NB4 (cell line): ENCODE data around the gene CWC27.
"Not testable (repeated sequence)": the region's sequence is repeated elsewhere in the genome, so short reads cannot be mapped to it uniquely, and the experiment has no call there.

Source experiments
- DNase-seq: peaks from one replicate; pipeline ENCODE4 v3.0.0; 2010; ENCODE audit warnings: low read depth
- H3K4me3 ChIP-seq: one replicate; pipeline ENCODE4 v1.5.1; 2011; ENCODE audit warnings: mild to moderate bottlenecking, low read depth, low read length, moderate library complexity
- CTCF ChIP-seq: IDR thresholded peaks from one replicate; pipeline ENCODE4 v1.5.1; 2012; ENCODE audit warnings: low read depth, low read length
- MAX ChIP-seq: IDR thresholded peaks from 2 replicates; pipeline ENCODE4 v1.6.1; 2011; ENCODE audit warnings: low read depth, low read length
- MYC ChIP-seq: IDR thresholded peaks from 2 replicates; pipeline ENCODE4 v1.6.1; 2011; ENCODE audit warnings: low read depth, low read length
- POLR2A ChIP-seq: IDR thresholded peaks from 2 replicates; pipeline ENCODE4 v1.6.1; 2011; ENCODE audit warnings: mild to moderate bottlenecking; ENCODE audit not compliant: insufficient read length; ENCODE audit errors: extremely low read depth

The CWC27 gene

GRCh38 chr5:64800926-64801325, 32.2 kb downstream of the CWC27 start:
- H3K4me3 ChIP-seq, result no peak overlapping the region
- no peak for TF ChIP-seq MAX
- TF ChIP-seq POLR2A, result no peak
- TF ChIP-seq MYC, result no peak
- DNase-seq, result no peak

GRCh38 chr5:64806537-64806936, 37.8 kb downstream of the CWC27 start:
- no peak overlapping the region for H3K4me3 ChIP-seq
- no peak for DNase-seq
- no peak for TF ChIP-seq CTCF
- TF ChIP-seq MYC, result no peak
- no peak for TF ChIP-seq POLR2A
- TF ChIP-seq MAX, result no peak

GRCh38 chr5:64807520-64807919, 38.8 kb downstream of the CWC27 start:
- TF ChIP-seq CTCF, result no peak
- no peak for TF ChIP-seq POLR2A
- no peak for TF ChIP-seq MAX
- TF ChIP-seq MYC, result no peak

GRCh38 chr5:64811050-64811640, 42.4 kb downstream of the CWC27 start:
- H3K4me3 ChIP-seq, result no peak overlapping the region
- TF ChIP-seq CTCF, result peak; percentile 45
- TF ChIP-seq POLR2A, result no peak
- no peak for TF ChIP-seq MAX
- DNase-seq, result peak; percentile 54

More at GRCh38 chr5:64807520-64807919, 38.8 kb downstream of the CWC27 start:
- no peak for DNase-seq
- no peak overlapping the region for H3K4me3 ChIP-seq

GRCh38 chr5:64814073-64814472, 45.3 kb downstream of the CWC27 start:
- no peak overlapping the region for H3K4me3 ChIP-seq
- no peak for DNase-seq
- TF ChIP-seq MAX, result no peak
- no peak for TF ChIP-seq POLR2A

GRCh38 chr5:64818245-64818644, 49.5 kb downstream of the CWC27 start:
- H3K4me3 ChIP-seq, result no peak overlapping the region
- no peak for TF ChIP-seq MYC
- no peak for TF ChIP-seq POLR2A
- TF ChIP-seq MAX, result no peak
- no peak for TF ChIP-seq CTCF
- no peak for DNase-seq

GRCh38 chr5:64819345-64819744, 50.6 kb downstream of the CWC27 start:
- not testable (repeated sequence) for H3K4me3 ChIP-seq, DNase-seq
